ENCODE results near the gene SRCIN1.

The SRCIN1 gene

DNA sequence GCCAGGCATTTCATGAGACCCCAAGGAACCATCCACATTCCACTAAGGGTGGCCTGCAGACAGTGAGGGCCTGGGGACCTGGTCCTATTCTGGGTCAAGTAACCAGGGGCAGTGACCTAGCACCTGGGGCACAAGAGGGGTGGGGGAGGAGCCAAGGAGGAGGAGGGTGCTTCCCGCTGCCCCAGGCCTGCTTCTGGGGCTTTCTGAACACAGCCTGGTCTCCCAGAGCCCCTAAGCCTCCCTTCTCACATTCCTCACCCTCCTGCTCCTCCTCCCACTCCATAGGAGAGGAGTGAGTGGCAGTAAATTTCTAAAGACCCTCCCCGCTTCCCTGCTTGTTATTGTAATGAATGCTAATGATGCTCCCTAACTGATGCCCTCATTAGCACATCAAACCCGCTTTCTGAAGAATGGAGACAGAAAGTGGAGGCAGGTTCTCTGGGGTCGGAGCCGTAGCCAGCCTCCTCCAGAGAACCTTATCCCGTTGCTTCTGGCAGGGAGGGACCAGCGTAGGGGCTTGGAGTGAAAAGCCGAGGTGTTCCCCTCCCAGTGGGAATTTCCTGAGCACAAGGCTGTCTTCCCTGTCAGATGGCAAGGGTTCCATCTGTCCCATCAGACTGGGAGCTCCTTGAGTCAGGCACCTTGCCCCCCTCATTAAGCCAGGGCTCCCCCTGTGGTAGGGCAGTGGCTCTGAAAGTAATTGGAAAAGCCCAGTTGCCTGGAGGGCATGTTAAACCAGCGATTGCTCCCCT is 3.7 kb upstream of the SRCIN1 start:
- Histone ChIP-seq H3K4me1 (peaks cover 3% of the 10 kb centered on the region), H3K9ac (no peak overlapping the region), H3K4me2 (ENCODE audit: low read length) (no peak overlapping the region), H2AFZ (no peak overlapping the region), H3K9me3 (ENCODE audit: control insufficient read depth, low read length) (no peaks in the 10 kb centered on the region), H3K27ac (no peak overlapping the region), H3K4me3 (ENCODE audit: low read depth, low read length) (no peak overlapping the region), H3K27me3 (ENCODE audit: control insufficient read depth, insufficient read depth, low read length) (no peaks in the 10 kb centered on the region), H3K79me2 (no peaks in the 10 kb centered on the region), H3K36me3 (ENCODE audit: control insufficient read depth, insufficient read depth, low read length) (no peaks in the 10 kb centered on the region)
- no peak for TF ChIP-seq CTCF (IDR thresholded peaks at IDR 0.05)

DNA sequence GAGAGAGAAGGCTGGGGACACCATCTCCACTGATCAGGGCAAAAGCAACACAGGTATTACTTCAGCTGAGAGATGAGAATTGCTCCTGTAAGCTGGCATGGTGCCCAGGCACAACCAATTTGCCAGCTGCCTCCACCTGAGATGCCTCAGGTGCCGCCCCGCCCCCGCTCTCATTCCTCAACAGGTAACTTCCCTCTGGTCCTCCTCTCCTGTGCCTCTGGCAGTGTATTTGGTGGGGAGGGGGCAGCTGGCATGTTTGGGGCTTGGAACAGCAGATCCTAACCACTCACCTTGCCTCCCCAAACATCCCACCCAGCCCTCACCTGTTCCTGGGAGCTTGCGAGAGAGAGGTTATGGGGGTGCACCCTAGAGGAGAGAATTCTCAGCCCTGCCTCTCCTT is 2.9 kb upstream of the SRCIN1 start:
- no peak overlapping the region for H3K27ac ChIP-seq
- no peak overlapping the region for H3K4me3 ChIP-seq (ENCODE audit: low read depth, low read length)
- no peak overlapping the region for H2AFZ ChIP-seq
- peaks cover 3% of the 10 kb centered on the region for H3K4me1 ChIP-seq
- H3K79me2 ChIP-seq, result no peaks in the 10 kb centered on the region
- no peaks in the 10 kb centered on the region for H3K9me3 ChIP-seq (ENCODE audit: control insufficient read depth, low read length)
- TF ChIP-seq CTCF (IDR thresholded peaks at IDR 0.05), result no peak
- H3K4me2 ChIP-seq (ENCODE audit: low read length), result no peak overlapping the region
- no peaks in the 10 kb centered on the region for H3K36me3 ChIP-seq (ENCODE audit: control insufficient read depth, insufficient read depth, low read length)
- H3K9ac ChIP-seq, result no peak overlapping the region
- H3K27me3 ChIP-seq (ENCODE audit: control insufficient read depth, insufficient read depth, low read length), result no peaks in the 10 kb centered on the region

DNA sequence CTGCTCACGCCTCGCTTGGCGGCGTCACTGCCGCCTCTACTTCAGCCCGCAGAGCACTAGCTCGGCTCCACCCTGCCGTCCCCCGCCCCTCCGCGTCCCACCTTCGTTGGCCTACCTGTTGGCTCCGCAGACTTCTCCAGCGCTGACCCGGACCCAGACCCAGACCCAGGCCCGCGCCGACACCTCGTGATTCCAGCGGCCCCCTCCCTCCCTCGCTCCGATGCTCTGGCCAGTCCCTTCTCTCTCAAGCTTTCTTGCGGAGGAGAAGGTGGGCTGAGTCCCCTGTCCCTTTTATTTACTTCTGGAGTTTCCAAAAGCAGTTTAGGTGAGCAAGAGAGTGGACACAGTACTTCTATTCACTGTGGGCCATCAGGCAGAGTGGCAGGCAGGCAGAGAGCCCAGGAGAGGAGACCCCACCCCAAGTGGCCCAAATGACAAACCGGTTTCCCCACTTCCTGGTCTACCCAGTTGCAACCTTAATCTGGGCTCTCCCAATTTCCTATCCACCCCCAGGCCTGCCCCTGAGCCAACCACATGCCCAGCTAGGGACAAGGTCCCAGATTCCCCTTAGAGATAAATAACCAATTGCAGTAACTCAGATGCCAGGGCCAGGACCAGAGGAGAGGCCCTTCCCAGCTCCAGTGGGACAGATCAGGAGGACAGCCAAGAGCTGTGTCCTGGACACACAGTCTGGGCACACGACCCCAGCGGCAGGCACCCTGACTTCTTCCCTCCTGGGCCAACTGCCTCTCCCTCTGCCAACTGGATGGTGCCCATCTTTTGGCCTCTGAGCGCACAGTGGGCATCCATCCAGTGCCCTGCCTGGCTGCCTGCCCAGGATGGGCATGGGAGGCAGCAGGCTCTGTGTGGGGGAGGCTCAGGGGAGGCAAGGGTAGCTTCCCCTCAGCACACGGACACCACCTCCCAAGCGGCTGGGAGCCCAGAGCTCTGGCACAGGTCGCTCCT is 1.2 kb upstream of the SRCIN1 start:
- no peaks in the 10 kb centered on the region for H3K79me2 ChIP-seq
- H3K9ac ChIP-seq, result no peak overlapping the region
- no peaks in the 10 kb centered on the region for H3K36me3 ChIP-seq (ENCODE audit: control insufficient read depth, insufficient read depth, low read length)
- no peak for TF ChIP-seq CTCF (IDR thresholded peaks at IDR 0.05)
- H3K27me3 ChIP-seq (ENCODE audit: control insufficient read depth, insufficient read depth, low read length), result no peaks in the 10 kb centered on the region
- peak overlapping the region; percentile 53 for H3K4me3 ChIP-seq (ENCODE audit: low read depth, low read length)
- H3K4me1 ChIP-seq, result peaks cover 3% of the 10 kb centered on the region
- H2AFZ ChIP-seq, result no peak overlapping the region
- no peak overlapping the region for H3K27ac ChIP-seq
- no peaks in the 10 kb centered on the region for H3K9me3 ChIP-seq (ENCODE audit: control insufficient read depth, low read length)
- peak overlapping the region; percentile 91 for H3K4me2 ChIP-seq (ENCODE audit: low read length)

DNA sequence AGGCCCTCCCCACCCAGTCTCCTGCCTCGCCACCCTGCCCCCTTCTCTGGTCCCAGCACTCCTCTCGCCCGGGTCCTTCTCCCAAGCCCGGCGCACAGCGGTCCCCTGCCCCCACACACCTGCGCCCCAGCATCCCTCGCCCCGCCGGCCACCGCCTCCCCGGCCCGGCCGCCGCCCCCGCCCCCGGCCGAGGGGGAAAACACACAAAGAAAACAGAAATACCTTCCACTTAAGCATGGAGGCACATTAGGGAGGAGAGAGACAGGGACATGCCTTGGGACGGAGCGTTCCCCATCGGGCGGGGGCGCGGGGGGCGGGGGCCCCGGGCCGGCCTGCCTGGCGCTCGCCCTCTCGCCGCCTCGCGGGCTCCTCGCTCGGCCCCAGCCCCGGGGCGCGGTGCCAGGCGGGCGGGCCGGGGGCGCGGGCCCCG is 326 bp downstream of the SRCIN1 start:
- Histone ChIP-seq H3K4me3 (ENCODE audit: low read depth, low read length) (peak overlapping the region; percentile 26), H3K27ac (no peak overlapping the region), H3K79me2 (no peaks in the 10 kb centered on the region), H3K4me2 (ENCODE audit: low read length) (peak overlapping the region; percentile 50), H3K36me3 (ENCODE audit: control insufficient read depth, insufficient read depth, low read length) (no peaks in the 10 kb centered on the region), H3K9ac (no peak overlapping the region), H2AFZ (peak overlapping the region; percentile 50), H3K9me3 (ENCODE audit: control insufficient read depth, low read length) (no peaks in the 10 kb centered on the region), H3K27me3 (ENCODE audit: control insufficient read depth, insufficient read depth, low read length) (no peaks in the 10 kb centered on the region), H3K4me1 (peaks cover 6% of the 10 kb centered on the region)
- TF ChIP-seq CTCF (IDR thresholded peaks at IDR 0.05), result no peak
